ENCODE data around the gene SDK1. TPM values are rescaled to one million over a fixed set of nuclear protein-coding genes. Genes with fewer than 3 reads are reported as not detected.

Gene SDK1
- total RNA-seq, 1 donor from 2014 or later: 4.3 TPM

- Mint-ChIP-seq H3K36me3 (ENCODE audit: low read depth, unreplicated experiment) (no peaks in the 10 kb centered on the region), H3K27me3 (ENCODE audit: unreplicated experiment) (peaks cover 3% of the 10 kb centered on the region), H3K4me3 (ENCODE audit: unreplicated experiment) (no peak overlapping the region), H3K27ac (ENCODE audit: unreplicated experiment) (no peak overlapping the region), H3K9me3 (ENCODE audit: unreplicated experiment) (peaks cover 12% of the 10 kb centered on the region), H3K4me1 (ENCODE audit: unreplicated experiment) (no peaks in the 10 kb centered on the region)
- no peak for DNase-seq (ENCODE audit: low spot score)
- no peak for TF ChIP-seq CTCF (IDR thresholded peaks at IDR 0.05; ENCODE audit: unreplicated experiment)
These were observed 872.6 kb downstream of the SDK1 start for GRCh38 chr7:4173615-4174014.

GRCh38 chr7:4174016-4174415 lies 873.0 kb downstream of the SDK1 start:
- no peaks in the 10 kb centered on the region for H3K36me3 Mint-ChIP-seq (ENCODE audit: low read depth, unreplicated experiment)
- no peak overlapping the region for H3K27ac Mint-ChIP-seq (ENCODE audit: unreplicated experiment)
- no peaks in the 10 kb centered on the region for H3K4me1 Mint-ChIP-seq (ENCODE audit: unreplicated experiment)

GRCh38 chr7:4174451-4174850 lies 873.4 kb downstream of the SDK1 start:
- Mint-ChIP-seq H3K27me3 (ENCODE audit: unreplicated experiment) (peaks cover 7% of the 10 kb centered on the region), H3K4me3 (ENCODE audit: unreplicated experiment) (no peak overlapping the region), H3K4me1 (ENCODE audit: unreplicated experiment) (no peaks in the 10 kb centered on the region), H3K9me3 (ENCODE audit: unreplicated experiment) (peaks cover 12% of the 10 kb centered on the region), H3K36me3 (ENCODE audit: low read depth, unreplicated experiment) (no peaks in the 10 kb centered on the region), H3K27ac (ENCODE audit: unreplicated experiment) (no peak overlapping the region)
- DNase-seq (ENCODE audit: low spot score): no peak
- no peak for TF ChIP-seq CTCF (IDR thresholded peaks at IDR 0.05; ENCODE audit: unreplicated experiment)

More at GRCh38 chr7:4174016-4174415, 873.0 kb downstream of the SDK1 start:
- no peak for DNase-seq (ENCODE audit: low spot score)
- peaks cover 4% of the 10 kb centered on the region for H3K27me3 Mint-ChIP-seq (ENCODE audit: unreplicated experiment)
- no peak for TF ChIP-seq CTCF (IDR thresholded peaks at IDR 0.05; ENCODE audit: unreplicated experiment)
- H3K4me3 Mint-ChIP-seq (ENCODE audit: unreplicated experiment): no peak overlapping the region
- peaks cover 12% of the 10 kb centered on the region for H3K9me3 Mint-ChIP-seq (ENCODE audit: unreplicated experiment)

- no peaks in the 10 kb centered on the region for H3K4me1 Mint-ChIP-seq (ENCODE audit: unreplicated experiment)
- peaks cover 7% of the 10 kb centered on the region for H3K27me3 Mint-ChIP-seq (ENCODE audit: unreplicated experiment)
- H3K4me3 Mint-ChIP-seq (ENCODE audit: unreplicated experiment): no peak overlapping the region
- TF ChIP-seq CTCF (IDR thresholded peaks at IDR 0.05; ENCODE audit: unreplicated experiment): no peak
- no peak for DNase-seq (ENCODE audit: low spot score)
- no peak overlapping the region for H3K27ac Mint-ChIP-seq (ENCODE audit: unreplicated experiment)
- peaks cover 12% of the 10 kb centered on the region for H3K9me3 Mint-ChIP-seq (ENCODE audit: unreplicated experiment)
- no peaks in the 10 kb centered on the region for H3K36me3 Mint-ChIP-seq (ENCODE audit: low read depth, unreplicated experiment)
These were observed 873.8 kb downstream of the SDK1 start for GRCh38 chr7:4174884-4175283.

GRCh38 chr7:4175346-4175973 lies 874.4 kb downstream of the SDK1 start:
- no peak overlapping the region for H3K4me3 Mint-ChIP-seq (ENCODE audit: unreplicated experiment)
- DNase-seq (ENCODE audit: low spot score): no peak
- H3K4me1 Mint-ChIP-seq (ENCODE audit: unreplicated experiment): no peaks in the 10 kb centered on the region
- no peak overlapping the region for H3K27ac Mint-ChIP-seq (ENCODE audit: unreplicated experiment)
- H3K27me3 Mint-ChIP-seq (ENCODE audit: unreplicated experiment): peaks cover 7% of the 10 kb centered on the region
- TF ChIP-seq CTCF (IDR thresholded peaks at IDR 0.05; ENCODE audit: unreplicated experiment): no peak
- H3K9me3 Mint-ChIP-seq (ENCODE audit: unreplicated experiment): peaks cover 12% of the 10 kb centered on the region
- no peaks in the 10 kb centered on the region for H3K36me3 Mint-ChIP-seq (ENCODE audit: low read depth, unreplicated experiment)

Data from endothelial cell (in vitro differentiated cells).